ENCODE measurements around the gene ACTR2.
"Not testable (repeated sequence)": the region's sequence is repeated elsewhere in the genome, so short reads cannot be mapped to it uniquely, and the experiment has no call there.

The ACTR2 gene

GRCh38 chr2:65231121-65231520 is 3.5 kb downstream of the ACTR2 start:
- Histone ChIP-seq H3K9me3 (ENCODE audit: control insufficient read depth in 1 of 2, low read length in 2 of 2) (no peaks in the 10 kb centered on the region), H3K36me3 (ENCODE audit: control insufficient read depth in 1 of 2, insufficient read depth in 2 of 2, low read length in 2 of 2) (no peaks in the 10 kb centered on the region), H3K4me1 (ENCODE audit: control insufficient read depth in 1 of 2, insufficient read depth in 2 of 2, low read length in 2 of 2) (peaks cover 6 to 38% of the 10 kb centered on the region in 2 donors), H3K4me3 (ENCODE audit: low read depth in 1 of 2, low read length in 2 of 2) (no peak overlapping the region), H3K27ac (ENCODE audit: low read length) (peak overlapping the region; percentile 58), H3K27me3 (ENCODE audit: low read depth, low read length) (no peaks in the 10 kb centered on the region)

GRCh38 chr2:65231892-65232477 is 4.4 kb downstream of the ACTR2 start:
- Histone ChIP-seq H3K36me3 (ENCODE audit: control insufficient read depth in 1 of 2, insufficient read depth in 2 of 2, low read length in 2 of 2) (no peaks in the 10 kb centered on the region), H3K4me1 (ENCODE audit: control insufficient read depth in 1 of 2, insufficient read depth in 2 of 2, low read length in 2 of 2) (peaks cover 0 to 31% of the 10 kb centered on the region in 2 donors), H3K27me3 (ENCODE audit: low read depth, low read length) (no peaks in the 10 kb centered on the region), H3K27ac (ENCODE audit: low read length) (peak overlapping the region; percentile 58), H3K4me3 (ENCODE audit: low read depth in 1 of 2, low read length in 2 of 2) (no peak overlapping the region), H3K9me3 (ENCODE audit: control insufficient read depth in 1 of 2, low read length in 2 of 2) (no peaks in the 10 kb centered on the region)

GRCh38 chr2:65232636-65233035 is 5.0 kb downstream of the ACTR2 start:
- no peaks in the 10 kb centered on the region for H3K27me3 ChIP-seq (ENCODE audit: low read depth, low read length)
- H3K9me3 ChIP-seq (ENCODE audit: control insufficient read depth in 1 of 2, low read length in 2 of 2) = no peaks in the 10 kb centered on the region
- no peaks in the 10 kb centered on the region for H3K36me3 ChIP-seq (ENCODE audit: control insufficient read depth in 1 of 2, insufficient read depth in 2 of 2, low read length in 2 of 2)
- H3K4me3 ChIP-seq (ENCODE audit: low read depth in 1 of 2, low read length in 2 of 2) = no peak overlapping the region
- peaks cover 0 to 31% of the 10 kb centered on the region in 2 donors for H3K4me1 ChIP-seq (ENCODE audit: control insufficient read depth in 1 of 2, insufficient read depth in 2 of 2, low read length in 2 of 2)
- peak overlapping the region; percentile 58 for H3K27ac ChIP-seq (ENCODE audit: low read length)

GRCh38 chr2:65240657-65241056 is 13.0 kb downstream of the ACTR2 start:
- no peak overlapping the region for H3K27ac ChIP-seq (ENCODE audit: low read length)
- no peaks in the 10 kb centered on the region for H3K27me3 ChIP-seq (ENCODE audit: low read depth, low read length)
- peaks cover 0 to 3% of the 10 kb centered on the region in 2 donors for H3K4me1 ChIP-seq (ENCODE audit: control insufficient read depth in 1 of 2, insufficient read depth in 2 of 2, low read length in 2 of 2)
- no peak overlapping the region for H3K4me3 ChIP-seq (ENCODE audit: low read depth in 1 of 2, low read length in 2 of 2)
- no peaks in the 10 kb centered on the region for H3K9me3 ChIP-seq (ENCODE audit: control insufficient read depth in 1 of 2, low read length in 2 of 2)
- peaks cover 9 to 31% of the 10 kb centered on the region in 2 donors for H3K36me3 ChIP-seq (ENCODE audit: control insufficient read depth in 1 of 2, insufficient read depth in 2 of 2, low read length in 2 of 2)

GRCh38 chr2:65244452-65244851 is 16.8 kb downstream of the ACTR2 start:
- not testable (repeated sequence) for H3K9me3 ChIP-seq (ENCODE audit: control insufficient read depth in 1 of 2, low read length in 2 of 2); H3K27ac ChIP-seq (ENCODE audit: low read length); H3K4me3 ChIP-seq (ENCODE audit: low read depth in 1 of 2, low read length in 2 of 2); H3K4me1 ChIP-seq (ENCODE audit: control insufficient read depth in 1 of 2, insufficient read depth in 2 of 2, low read length in 2 of 2); H3K27me3 ChIP-seq (ENCODE audit: low read depth, low read length)
- H3K36me3 ChIP-seq (ENCODE audit: control insufficient read depth in 1 of 2, insufficient read depth in 2 of 2, low read length in 2 of 2) = peaks cover 9 to 31% of the 10 kb centered on the region in 2 donors

GRCh38 chr2:65252640-65253039 is 25.0 kb downstream of the ACTR2 start:
- H3K9me3 ChIP-seq (ENCODE audit: control insufficient read depth in 1 of 2, low read length in 2 of 2) = no peaks in the 10 kb centered on the region
- H3K27me3 ChIP-seq (ENCODE audit: low read depth, low read length) = no peaks in the 10 kb centered on the region
- H3K4me3 ChIP-seq (ENCODE audit: low read depth in 1 of 2, low read length in 2 of 2) = no peak overlapping the region
- peaks cover 12 to 19% of the 10 kb centered on the region in 2 donors for H3K36me3 ChIP-seq (ENCODE audit: control insufficient read depth in 1 of 2, insufficient read depth in 2 of 2, low read length in 2 of 2)
- no peaks in the 10 kb centered on the region for H3K4me1 ChIP-seq (ENCODE audit: control insufficient read depth in 1 of 2, insufficient read depth in 2 of 2, low read length in 2 of 2)
- no peak overlapping the region for H3K27ac ChIP-seq (ENCODE audit: low read length)

GRCh38 chr2:65255356-65255755 is 27.7 kb downstream of the ACTR2 start:
- H3K36me3 ChIP-seq (ENCODE audit: control insufficient read depth in 1 of 2, insufficient read depth in 2 of 2, low read length in 2 of 2) = peaks cover 19% of the 10 kb centered on the region in 2 donors
- no peak overlapping the region for H3K27ac ChIP-seq (ENCODE audit: low read length)
- no peaks in the 10 kb centered on the region for H3K4me1 ChIP-seq (ENCODE audit: control insufficient read depth in 1 of 2, insufficient read depth in 2 of 2, low read length in 2 of 2)

GRCh38 chr2:65256054-65256453 is 28.4 kb downstream of the ACTR2 start:
- Histone ChIP-seq H3K9me3 (ENCODE audit: control insufficient read depth in 1 of 2, low read length in 2 of 2) (no peaks in the 10 kb centered on the region), H3K27me3 (ENCODE audit: low read depth, low read length) (no peaks in the 10 kb centered on the region), H3K36me3 (ENCODE audit: control insufficient read depth in 1 of 2, insufficient read depth in 2 of 2, low read length in 2 of 2) (peaks cover 19% of the 10 kb centered on the region in 2 donors), H3K27ac (ENCODE audit: low read length) (no peak overlapping the region), H3K4me1 (ENCODE audit: control insufficient read depth in 1 of 2, insufficient read depth in 2 of 2, low read length in 2 of 2) (no peaks in the 10 kb centered on the region), H3K4me3 (ENCODE audit: low read depth in 1 of 2, low read length in 2 of 2) (no peak overlapping the region)

More at GRCh38 chr2:65255356-65255755, 27.7 kb downstream of the ACTR2 start:
- Histone ChIP-seq H3K9me3 (ENCODE audit: control insufficient read depth in 1 of 2, low read length in 2 of 2) (no peaks in the 10 kb centered on the region), H3K4me3 (ENCODE audit: low read depth in 1 of 2, low read length in 2 of 2) (no peak overlapping the region), H3K27me3 (ENCODE audit: low read depth, low read length) (no peaks in the 10 kb centered on the region)

GRCh38 chr2:65257866-65258265 is 30.2 kb downstream of the ACTR2 start:
- H3K27me3 ChIP-seq (ENCODE audit: low read depth, low read length); H3K4me3 ChIP-seq (ENCODE audit: low read depth in 1 of 2, low read length in 2 of 2); H3K4me1 ChIP-seq (ENCODE audit: control insufficient read depth in 1 of 2, insufficient read depth in 2 of 2, low read length in 2 of 2); H3K27ac ChIP-seq (ENCODE audit: low read length); H3K9me3 ChIP-seq (ENCODE audit: control insufficient read depth in 1 of 2, low read length in 2 of 2): not testable (repeated sequence)
- peaks cover 14 to 16% of the 10 kb centered on the region in 2 donors for H3K36me3 ChIP-seq (ENCODE audit: control insufficient read depth in 1 of 2, insufficient read depth in 2 of 2, low read length in 2 of 2)

- Histone ChIP-seq H3K9me3 (ENCODE audit: control insufficient read depth in 1 of 2, low read length in 2 of 2) (no peaks in the 10 kb centered on the region), H3K27me3 (ENCODE audit: low read depth, low read length) (no peaks in the 10 kb centered on the region), H3K27ac (ENCODE audit: low read length) (no peak overlapping the region), H3K4me1 (ENCODE audit: control insufficient read depth in 1 of 2, insufficient read depth in 2 of 2, low read length in 2 of 2) (no peaks in the 10 kb centered on the region), H3K4me3 (ENCODE audit: low read depth in 1 of 2, low read length in 2 of 2) (no peak overlapping the region), H3K36me3 (ENCODE audit: control insufficient read depth in 1 of 2, insufficient read depth in 2 of 2, low read length in 2 of 2) (peaks cover 20 to 26% of the 10 kb centered on the region in 2 donors)
Observed at GRCh38 chr2:65261676-65262075, 34.0 kb downstream of the ACTR2 start.

GRCh38 chr2:65263262-65263661 is 35.6 kb downstream of the ACTR2 start:
- Histone ChIP-seq H3K4me3 (ENCODE audit: low read depth in 1 of 2, low read length in 2 of 2) (no peak overlapping the region), H3K9me3 (ENCODE audit: control insufficient read depth in 1 of 2, low read length in 2 of 2) (no peaks in the 10 kb centered on the region), H3K4me1 (ENCODE audit: control insufficient read depth in 1 of 2, insufficient read depth in 2 of 2, low read length in 2 of 2) (no peaks in the 10 kb centered on the region), H3K27ac (ENCODE audit: low read length) (no peak overlapping the region), H3K36me3 (ENCODE audit: control insufficient read depth in 1 of 2, insufficient read depth in 2 of 2, low read length in 2 of 2) (peaks cover 25 to 26% of the 10 kb centered on the region in 2 donors), H3K27me3 (ENCODE audit: low read depth, low read length) (no peaks in the 10 kb centered on the region)

GRCh38 chr2:65263986-65264385 is 36.4 kb downstream of the ACTR2 start:
- peaks cover 27 to 28% of the 10 kb centered on the region in 2 donors for H3K36me3 ChIP-seq (ENCODE audit: control insufficient read depth in 1 of 2, insufficient read depth in 2 of 2, low read length in 2 of 2)
- no peak overlapping the region for H3K4me3 ChIP-seq (ENCODE audit: low read depth in 1 of 2, low read length in 2 of 2)
- H3K9me3 ChIP-seq (ENCODE audit: control insufficient read depth in 1 of 2, low read length in 2 of 2) = no peaks in the 10 kb centered on the region
- no peaks in the 10 kb centered on the region for H3K4me1 ChIP-seq (ENCODE audit: control insufficient read depth in 1 of 2, insufficient read depth in 2 of 2, low read length in 2 of 2)
- H3K27ac ChIP-seq (ENCODE audit: low read length) = no peak overlapping the region
- no peaks in the 10 kb centered on the region for H3K27me3 ChIP-seq (ENCODE audit: low read depth, low read length)

Data from muscle layer of duodenum (tissue), 2 donors.